Spinal cord (tissue), 10 donors: ENCODE measurements around the gene DGKI. TPM values are rescaled to one million over a fixed set of nuclear protein-coding genes. Genes with fewer than 3 reads are reported as not detected.

Experiments
- DNase-seq, 6 donors: peaks; one replicate each; pipeline versions ENCODE4 v3.0.0 to v3.0.0-alpha.2; 2013 to 2015; ENCODE audit warnings: low spot score in 6 of 6, low read depth in 4 of 6
- H3K27ac ChIP-seq: one replicate; pipeline ENCODE4 v1.5.1; 2013; ENCODE audit warnings: low read depth, low read length, control low read depth
- H3K27me3 ChIP-seq: one replicate; pipeline ENCODE4 v1.6.1; 2013; ENCODE audit warnings: low read length; ENCODE audit not compliant: control insufficient read depth, insufficient read depth
- H3K36me3 ChIP-seq: one replicate; pipeline ENCODE4 v1.6.1; 2013; ENCODE audit warnings: low read length; ENCODE audit not compliant: control insufficient read depth, insufficient read depth
- H3K4me1 ChIP-seq: one replicate; pipeline ENCODE4 v1.6.1; 2013; ENCODE audit warnings: low read length; ENCODE audit not compliant: control insufficient read depth, insufficient read depth
- H3K4me3 ChIP-seq: one replicate; pipeline ENCODE4 v1.5.1; 2013; ENCODE audit warnings: low read depth, low read length, control low read depth
- H3K9me3 ChIP-seq: one replicate; pipeline ENCODE4 v1.6.1; 2013; ENCODE audit warnings: low read length; ENCODE audit not compliant: control insufficient read depth, insufficient read depth
- WGBS: methylation state at CpG from one replicate; pipeline ENCODE4 v1.1.5; 2013; ENCODE audit warnings: missing lambda C conversion rate; ENCODE audit not compliant: insufficient coverage; 5-methylcytosine and 5-hydroxymethylcytosine counted together
- polyA plus RNA-seq, 2 donors: library from polyadenylated mRNA; unstranded; fragments of 120-200 nt; gene quantifications; one replicate each; pipeline ENCODE4 v1.2.1, GENCODE V29; 2013; ENCODE audit not compliant: insufficient read length in 2 of 2
- total RNA-seq, 2 donors: library from RNA; depleted of rRNA in 1 of 2; stranded (reverse); fragments of 120-200 nt in 1 of 2; fragments of >200 nt in 1 of 2; gene quantifications; one replicate each; pipeline versions ENCODE4 v1.2.3 to v1.2.4, GENCODE V29; 2013 to 2014
- donor health status: healthy.

Gene DGKI
- total and polyA plus RNA-seq, 4 donors: 12.4 to 75.0 (median 22.7) TPM

GRCh38 chr7:137523171-137523570 lies 323.6 kb downstream of the DGKI start:
- peak in 1 of 6 donors; percentile 57 for DNase-seq
- Histone ChIP-seq H3K27ac (no peak overlapping the region), H3K4me1 (no peaks in the 10 kb centered on the region), H3K9me3 (no peaks in the 10 kb centered on the region), H3K4me3 (no peak overlapping the region), H3K27me3 (no peaks in the 10 kb centered on the region), H3K36me3 (no peaks in the 10 kb centered on the region)

GRCh38 chr7:137521451-137521850 lies 325.3 kb downstream of the DGKI start:
- H3K4me1 ChIP-seq: no peaks in the 10 kb centered on the region
- H3K27me3 ChIP-seq: no peaks in the 10 kb centered on the region
- 93% methylated on average over 4 of the region's 5 CpGs for whole genome bisulfite sequencing
- H3K9me3 ChIP-seq: no peaks in the 10 kb centered on the region
- no peak overlapping the region for H3K27ac ChIP-seq
- peak in 1 of 6 donors; percentile 51 for DNase-seq
- no peaks in the 10 kb centered on the region for H3K36me3 ChIP-seq
- no peak overlapping the region for H3K4me3 ChIP-seq

GRCh38 chr7:137519947-137520346 lies 326.8 kb downstream of the DGKI start:
- Histone ChIP-seq H3K27ac (no peak overlapping the region), H3K36me3 (no peaks in the 10 kb centered on the region), H3K27me3 (no peaks in the 10 kb centered on the region), H3K4me3 (no peak overlapping the region), H3K9me3 (no peaks in the 10 kb centered on the region), H3K4me1 (no peaks in the 10 kb centered on the region)
- DNase-seq: peak in 1 of 6 donors; percentile 72
- WGBS: no CpG with 5 or more reads among the region's 1 CpG

GRCh38 chr7:137519181-137519691 lies 327.5 kb downstream of the DGKI start:
- DNase-seq: peak in 1 of 6 donors; percentile 21
- Histone ChIP-seq H3K27ac (no peak overlapping the region), H3K36me3 (no peaks in the 10 kb centered on the region), H3K27me3 (no peaks in the 10 kb centered on the region), H3K4me3 (no peak overlapping the region), H3K9me3 (no peaks in the 10 kb centered on the region), H3K4me1 (no peaks in the 10 kb centered on the region)
- WGBS: 71% methylated on average over 2 of the region's 4 CpGs

- Histone ChIP-seq H3K4me1 (no peaks in the 10 kb centered on the region), H3K9me3 (no peaks in the 10 kb centered on the region), H3K4me3 (no peak overlapping the region), H3K27ac (no peak overlapping the region), H3K27me3 (no peaks in the 10 kb centered on the region), H3K36me3 (no peaks in the 10 kb centered on the region)
- 96% methylated on average over 2 of the region's 2 CpGs for WGBS
- DNase-seq: no peak
Observed at GRCh38 chr7:137513091-137513490, 333.7 kb downstream of the DGKI start.

GRCh38 chr7:137507096-137507495 lies 339.7 kb downstream of the DGKI start:
- 86% methylated on average over 1 of the region's 2 CpGs for WGBS
- H3K36me3 ChIP-seq: no peaks in the 10 kb centered on the region
- no peaks in the 10 kb centered on the region for H3K27me3 ChIP-seq
- no peak overlapping the region for H3K27ac ChIP-seq
- no peak for DNase-seq
- H3K4me3 ChIP-seq: no peak overlapping the region
- no peaks in the 10 kb centered on the region for H3K4me1 ChIP-seq
- H3K9me3 ChIP-seq: no peaks in the 10 kb centered on the region

GRCh38 chr7:137506031-137506430 lies 340.7 kb downstream of the DGKI start:
- no CpG with 5 or more reads among the region's 3 CpGs for WGBS
- no peak overlapping the region for H3K27ac ChIP-seq

GRCh38 chr7:137501562-137501961 lies 345.2 kb downstream of the DGKI start:
- no peak overlapping the region for H3K4me3 ChIP-seq
- H3K36me3 ChIP-seq: no peaks in the 10 kb centered on the region
- H3K9me3 ChIP-seq: no peaks in the 10 kb centered on the region
- no peaks in the 10 kb centered on the region for H3K4me1 ChIP-seq
- 96% methylated on average over 2 of the region's 2 CpGs for WGBS
- H3K27me3 ChIP-seq: no peaks in the 10 kb centered on the region
- no peak overlapping the region for H3K27ac ChIP-seq
- no peak for DNase-seq

More at GRCh38 chr7:137506031-137506430, 340.7 kb downstream of the DGKI start:
- Histone ChIP-seq H3K9me3 (no peaks in the 10 kb centered on the region), H3K4me1 (no peaks in the 10 kb centered on the region), H3K36me3 (no peaks in the 10 kb centered on the region), H3K4me3 (no peak overlapping the region), H3K27me3 (no peaks in the 10 kb centered on the region)
- DNase-seq: no peak

- Histone ChIP-seq H3K4me3 (no peak overlapping the region), H3K36me3 (peaks cover 5% of the 10 kb centered on the region), H3K9me3 (peaks cover 2% of the 10 kb centered on the region), H3K27ac (no peak overlapping the region), H3K27me3 (no peaks in the 10 kb centered on the region), H3K4me1 (no peaks in the 10 kb centered on the region)
- DNase-seq: no peak
- 93% methylated on average over 6 of the region's 6 CpGs for WGBS
Observed at GRCh38 chr7:137492889-137493288, 353.9 kb downstream of the DGKI start.

GRCh38 chr7:137489880-137490279 lies 356.9 kb downstream of the DGKI start:
- WGBS: no CpG with 5 or more reads among the region's 2 CpGs
- no peaks in the 10 kb centered on the region for H3K9me3 ChIP-seq
- no peaks in the 10 kb centered on the region for H3K4me1 ChIP-seq
- no peak for DNase-seq
- peaks cover 5% of the 10 kb centered on the region for H3K36me3 ChIP-seq
- no peaks in the 10 kb centered on the region for H3K27me3 ChIP-seq
- H3K27ac ChIP-seq: no peak overlapping the region
- no peak overlapping the region for H3K4me3 ChIP-seq
